ENCODE results near the gene HLA-A.

GRCh38 chr6:29964887-29965562, 22.7 kb downstream of the HLA-A start:
- TF ChIP-seq POLR2AphosphoS5 (IDR thresholded peaks at IDR 0.05; ENCODE audit: insufficient read depth, low read depth, low read length): peak; percentile 60
- TF ChIP-seq CTCF (IDR thresholded peaks at IDR 0.05; ENCODE audit: extremely low read depth in 1 of 2, insufficient read depth in 1 of 2, low read depth in 1 of 2, low read length in 2 of 2): no peak
- no peak for TF ChIP-seq POLR2A (IDR thresholded peaks at IDR 0.05; ENCODE audit: low read depth, low read length)
- no peak for TF ChIP-seq MAX (IDR thresholded peaks at IDR 0.05; ENCODE audit: insufficient read depth, insufficient read length)
- TF ChIP-seq EZH2 (IDR thresholded peaks at IDR 0.05; ENCODE audit: borderline replicate concordance, low read depth, low read length, severe bottlenecking): no peak
- TF ChIP-seq MYC (IDR thresholded peaks at IDR 0.05; ENCODE audit: low read depth, low read length): no peak
- TF ChIP-seq GATA2 (IDR thresholded peaks at IDR 0.05; ENCODE audit: insufficient read depth, insufficient read length, low read depth, low read length): peak; percentile 68
- TF ChIP-seq JUN (IDR thresholded peaks at IDR 0.05; ENCODE audit: borderline replicate concordance, insufficient read depth, insufficient read length, low read depth): peak; percentile 88
